Measurements from ENCODE around the gene USP19. TPM values are rescaled to one million over a fixed set of nuclear protein-coding genes. Genes with fewer than 3 reads are reported as not detected.

Gene USP19
- total RNA-seq, 1 experiment from 2014 or later: 66.3 TPM

DNA sequence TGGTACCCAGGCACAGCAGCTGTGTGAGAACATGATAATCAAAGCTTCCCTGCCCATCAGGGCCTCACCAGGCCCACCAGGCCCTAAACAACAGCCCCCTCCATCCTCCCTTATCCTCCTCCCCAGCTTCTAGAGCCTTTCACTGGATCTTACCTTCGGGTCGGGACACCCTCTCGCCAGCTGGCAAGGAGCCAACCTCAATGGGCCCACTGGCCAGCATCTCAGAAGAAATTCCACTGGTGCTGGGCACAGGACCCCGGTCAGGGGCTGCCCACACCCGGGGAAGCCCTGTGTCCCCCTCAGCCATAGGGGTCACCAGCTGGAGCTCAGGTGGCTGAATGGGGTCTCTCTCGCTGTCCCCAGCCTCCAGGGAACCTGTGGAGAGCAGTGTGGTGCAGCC is 9.3 kb downstream of the USP19 start:
- Histone ChIP-seq H2BK5ac (ENCODE audit: insufficient read length, low read length) (no peak overlapping the region), H3K4me2 (ENCODE audit: insufficient read depth, insufficient read length, low read length) (no peak overlapping the region), H3K23ac (ENCODE audit: insufficient read length, low read depth, low read length) (no peak overlapping the region), H3K4ac (ENCODE audit: low read depth, low read length) (no peak overlapping the region), H3K14ac (ENCODE audit: insufficient read depth, low read length) (no peak overlapping the region), H2AFZ (ENCODE audit: low read length) (no peak overlapping the region), H4K5ac (ENCODE audit: insufficient read length, low read depth, low read length) (no peak overlapping the region), H3K23me2 (ENCODE audit: insufficient read length, low read depth, low read length, poor library complexity, severe bottlenecking) (no peaks in the 10 kb centered on the region), H3K79me1 (ENCODE audit: insufficient read depth, low read depth, low read length, poor library complexity, severe bottlenecking) (no peaks in the 10 kb centered on the region), H3K56ac (ENCODE audit: insufficient read length, low read depth, low read length) (no peak overlapping the region), H3K27ac (ENCODE audit: insufficient read length, low read depth, low read length) (no peak overlapping the region), H3K79me2 (ENCODE audit: insufficient read depth, low read length) (no peaks in the 10 kb centered on the region), H3K4me1 (ENCODE audit: insufficient read depth, low read length) (no peaks in the 10 kb centered on the region), H3K27me3 (ENCODE audit: insufficient read depth, low read length) (no peaks in the 10 kb centered on the region), H4K8ac (replicated peaks; ENCODE audit: insufficient read length, low read depth, low read length) (no peak overlapping the region), H3T11ph (ENCODE audit: low read length) (no peak overlapping the region), H2AK5ac (ENCODE audit: insufficient read length, low read length) (no peak overlapping the region), H2BK20ac (ENCODE audit: low read depth, low read length, poor library complexity, severe bottlenecking) (no peak overlapping the region), H4K20me1 (ENCODE audit: control insufficient read depth, insufficient read depth, insufficient read length) (no peaks in the 10 kb centered on the region), H3K18ac (ENCODE audit: insufficient read length, low read depth, low read length) (no peak overlapping the region), H3K9ac (ENCODE audit: extremely low read depth, insufficient read length, low read length) (no peak overlapping the region), H3K9me3 (ENCODE audit: control insufficient read depth, low read depth, low read length) (no peaks in the 10 kb centered on the region), H2BK12ac (ENCODE audit: insufficient read length, low read depth, low read length) (no peak overlapping the region), H2BK15ac (ENCODE audit: low read depth, low read length) (no peak overlapping the region), H2BK120ac (ENCODE audit: low read depth, low read length, poor library complexity, severe bottlenecking) (no peak overlapping the region), H4K91ac (ENCODE audit: insufficient read length, low read depth, low read length) (no peak overlapping the region)
- Mint-ChIP-seq H3K4me1 (no peaks in the 10 kb centered on the region), H3K4me3 (no peak overlapping the region), H3K36me3 (ENCODE audit: insufficient read depth in 1 of 3, low read depth in 3 of 3) (peaks cover 37 to 76% (median 71%) of the 10 kb centered on the region in 3 experiments), H3K27me3 (ENCODE audit: low read depth) (no peaks in the 10 kb centered on the region), H3K27ac (no peak overlapping the region), H3K9me3 (no peaks in the 10 kb centered on the region)
- TF ChIP-seq, protein P1, sequence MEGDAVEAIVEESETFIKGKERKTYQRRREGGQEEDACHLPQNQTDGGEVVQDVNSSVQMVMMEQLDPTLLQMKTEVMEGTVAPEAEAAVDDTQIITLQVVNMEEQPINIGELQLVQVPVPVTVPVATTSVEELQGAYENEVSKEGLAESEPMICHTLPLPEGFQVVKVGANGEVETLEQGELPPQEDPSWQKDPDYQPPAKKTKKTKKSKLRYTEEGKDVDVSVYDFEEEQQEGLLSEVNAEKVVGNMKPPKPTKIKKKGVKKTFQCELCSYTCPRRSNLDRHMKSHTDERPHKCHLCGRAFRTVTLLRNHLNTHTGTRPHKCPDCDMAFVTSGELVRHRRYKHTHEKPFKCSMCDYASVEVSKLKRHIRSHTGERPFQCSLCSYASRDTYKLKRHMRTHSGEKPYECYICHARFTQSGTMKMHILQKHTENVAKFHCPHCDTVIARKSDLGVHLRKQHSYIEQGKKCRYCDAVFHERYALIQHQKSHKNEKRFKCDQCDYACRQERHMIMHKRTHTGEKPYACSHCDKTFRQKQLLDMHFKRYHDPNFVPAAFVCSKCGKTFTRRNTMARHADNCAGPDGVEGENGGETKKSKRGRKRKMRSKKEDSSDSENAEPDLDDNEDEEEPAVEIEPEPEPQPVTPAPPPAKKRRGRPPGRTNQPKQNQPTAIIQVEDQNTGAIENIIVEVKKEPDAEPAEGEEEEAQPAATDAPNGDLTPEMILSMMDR (conservative IDR thresholded peaks at IDR 0.05): no peak
- WGBS (ENCODE audit: extremely low coverage, insufficient read length, low lambda C conversion rate): no CpG with 5 or more reads among the region's 6 CpGs
- no peak for DNase-seq
